Right cardiac atrium (tissue), 5 donors: ENCODE data around the gene IRS2. TPM values are rescaled to one million over a fixed set of nuclear protein-coding genes. Genes with fewer than 3 reads are reported as not detected.

ENCODE experiments used
- ATAC-seq, 2 donors: fragments of 200-7000 bp; cut with Tn5 transposase; one replicate each; pipeline versions ENCODE4 v1.8.0 to v1.9.1; 2020; ENCODE audit warnings: moderate library complexity in 2 of 2, mild to moderate bottlenecking in 1 of 2
- DNase-seq, 3 donors: peaks; one replicate each; pipeline ENCODE4 v3.0.0-alpha.2; 2020
- H3K27ac ChIP-seq: one replicate; pipeline ENCODE4 v1.5.1; 2013; ENCODE audit warnings: mild to moderate bottlenecking, low read length, control low read depth, moderate library complexity
- H3K27me3 ChIP-seq: one replicate; pipeline ENCODE4 v1.6.1; 2013; ENCODE audit not compliant: control insufficient read depth, insufficient read depth
- H3K4me1 ChIP-seq: one replicate; pipeline ENCODE4 v1.6.1; 2013; ENCODE audit warnings: low read length; ENCODE audit not compliant: control insufficient read depth, insufficient read depth
- H3K4me3 ChIP-seq: one replicate; pipeline ENCODE4 v1.5.1; 2013; ENCODE audit warnings: low read length, control low read depth
- H3K9me3 ChIP-seq: one replicate; pipeline ENCODE4 v1.6.1; 2013; ENCODE audit warnings: low read length; ENCODE audit not compliant: control insufficient read depth
- WGBS: extraction: QIAGEN DNeasy Blood & Tissue Kit; methylation state at CpG from one replicate; pipeline ENCODE4 v1.1.7; 2013; 5-methylcytosine and 5-hydroxymethylcytosine counted together
- intact Hi-C, 4 donors: fragments of 100-400 bp; cut with DNase I; formaldehyde crosslinking; loops; one replicate each; pipeline versions ENCODE4 v1.11.0 to v1.14.0; 2022 to 2023
- polyA plus RNA-seq: library from polyadenylated mRNA; stranded (reverse); fragments of 200-250 nt; gene quantifications from one replicate; pipeline ENCODE4 v1.2.3, GENCODE V29; 2013
- total RNA-seq, 4 donors: library from RNA; stranded (reverse); fragmentation: NEBNext Ultra II Directional; extraction: Animal tissue kit (Norgen Biotek cat#: 25700); gene quantifications; one replicate each; pipeline ENCODE4 v1.2.1, GENCODE V29; 2021
- donor health status: healthy with polysubstance abuse.
- donor health status: DM: no; HTN: yes; CAD: no.
- donor health status: DM: no; HTN: no; CAD: no.
- donor health status: DM: no; HTN: yes; CAD: no; lungs with severe emphysema.
- donor health status: DM: yes; HTN: yes; CAD: no.

IRS2 gene
- total and polyA plus RNA-seq, 5 donors = 7.4 to 28.4 (median 14.6) TPM

- ATAC-seq = no peak
- under 1% methylated on average over 87 of the region's 88 CpGs for WGBS
Measured at GRCh38 chr13:109785892-109786450, 412 bp downstream of the IRS2 start.

GRCh38 chr13:109785141-109785891, 1.1 kb downstream of the IRS2 start:
- DNase-seq = peak; percentile 50 to 82 (median 74)
- Histone ChIP-seq H3K27ac (peak overlapping the region; percentile 63), H3K27me3 (no peaks in the 10 kb centered on the region), H3K4me3 (peak overlapping the region; percentile 95), H3K9me3 (no peaks in the 10 kb centered on the region), H3K4me1 (peaks cover 5% of the 10 kb centered on the region)
- WGBS = 2% methylated on average over 98 of the region's 98 CpGs
- intact Hi-C loops = loop anchor here (5.0 to 10.0 kb wide), 6 partner anchors 82 to 821 kb away; no protein-coding TSS in a partner anchor
- no peak for ATAC-seq

More at GRCh38 chr13:109785892-109786450, 412 bp downstream of the IRS2 start:
- H3K27ac ChIP-seq = peak overlapping the region; percentile 81
- H3K9me3 ChIP-seq = no peaks in the 10 kb centered on the region
- peak in 1 of 3 donors; percentile 69 for DNase-seq
- peak overlapping the region; percentile 95 for H3K4me3 ChIP-seq
- intact Hi-C loops = loop anchor here (5.0 to 10.0 kb wide), 6 partner anchors 81 to 821 kb away; no protein-coding TSS in a partner anchor
- H3K27me3 ChIP-seq = no peaks in the 10 kb centered on the region
- H3K4me1 ChIP-seq = peaks cover 5% of the 10 kb centered on the region

GRCh38 chr13:109784590-109785140, 1.7 kb downstream of the IRS2 start:
- WGBS = 2% methylated on average over 83 of the region's 83 CpGs
- H3K4me3 ChIP-seq = peak overlapping the region; percentile 95
- intact Hi-C loops = loop anchor here (5.0 to 10.0 kb wide), 6 partner anchors 83 to 820 kb away; no protein-coding TSS in a partner anchor

DNA sequence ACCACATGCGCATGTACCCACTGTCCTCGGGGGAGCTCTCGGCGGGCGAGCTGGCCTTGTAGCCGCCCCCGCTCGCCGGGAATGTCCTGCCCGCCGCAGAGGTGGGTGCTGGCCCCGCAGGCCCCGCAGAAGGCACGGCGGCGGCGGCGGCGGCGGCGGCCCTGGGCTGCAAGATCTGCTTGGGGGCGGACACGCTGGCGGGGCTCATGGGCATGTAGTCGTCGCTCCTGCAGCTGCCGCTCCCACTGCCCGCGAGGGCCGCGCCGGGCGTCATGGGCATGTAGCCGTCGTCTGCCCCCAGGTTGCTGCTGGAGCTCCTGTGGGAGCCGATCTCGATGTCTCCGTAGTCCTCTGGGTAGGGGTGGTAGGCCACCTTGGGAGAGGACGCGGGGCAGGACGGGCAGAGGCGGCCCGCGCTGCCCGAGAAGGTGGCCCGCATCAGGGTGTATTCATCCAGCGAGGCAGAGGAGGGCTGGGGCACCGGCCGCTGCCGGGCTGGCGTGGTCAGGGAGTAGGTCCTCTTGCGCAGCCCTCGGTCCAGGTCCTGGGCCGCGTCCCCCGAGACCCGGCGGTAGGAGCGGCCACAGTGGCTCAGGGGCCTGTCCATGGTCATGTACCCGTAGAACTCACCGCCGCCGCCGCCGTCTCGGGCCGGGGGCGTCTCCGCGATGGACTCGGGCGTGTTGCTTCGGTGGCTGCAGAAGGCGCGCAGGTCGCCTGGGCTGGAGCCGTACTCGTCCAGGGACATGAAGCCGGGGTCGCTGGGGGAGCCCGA, 2.4 kb downstream of the IRS2 start:
- 64% methylated on average over 81 of the region's 81 CpGs for WGBS
- Histone ChIP-seq H3K27me3 (no peaks in the 10 kb centered on the region), H3K27ac (no peak overlapping the region), H3K4me1 (peaks cover 8% of the 10 kb centered on the region), H3K4me3 (peak overlapping the region; percentile 95), H3K9me3 (no peaks in the 10 kb centered on the region)
- intact Hi-C loops = loop anchor here (10.0 kb wide), 4 partner anchors 169 to 819 kb away; no protein-coding TSS in a partner anchor
- DNase-seq (peak; percentile 34 to 73 (median 67)), ATAC-seq (no peak)

More at GRCh38 chr13:109784590-109785140, 1.7 kb downstream of the IRS2 start:
- DNase-seq (peak; percentile 84 to 94 (median 94)), ATAC-seq (peak; percentile 50 to 52)
- no peaks in the 10 kb centered on the region for H3K27me3 ChIP-seq
- no peaks in the 10 kb centered on the region for H3K9me3 ChIP-seq
- H3K4me1 ChIP-seq = peaks cover 5% of the 10 kb centered on the region
- peak overlapping the region; percentile 63 for H3K27ac ChIP-seq

GRCh38 chr13:109783447-109783814, 3.0 kb downstream of the IRS2 start:
- Histone ChIP-seq H3K9me3 (no peaks in the 10 kb centered on the region), H3K27ac (no peak overlapping the region), H3K4me3 (no peak overlapping the region), H3K4me1 (peaks cover 9% of the 10 kb centered on the region), H3K27me3 (no peaks in the 10 kb centered on the region)
- DNase-seq (peak; percentile 29 to 64 (median 64)), ATAC-seq (no peak)
- 94% methylated on average over 29 of the region's 29 CpGs for WGBS
- intact Hi-C loops = loop anchor here (10.0 kb wide), 4 partner anchors 169 to 819 kb away; no protein-coding TSS in a partner anchor

DNA sequence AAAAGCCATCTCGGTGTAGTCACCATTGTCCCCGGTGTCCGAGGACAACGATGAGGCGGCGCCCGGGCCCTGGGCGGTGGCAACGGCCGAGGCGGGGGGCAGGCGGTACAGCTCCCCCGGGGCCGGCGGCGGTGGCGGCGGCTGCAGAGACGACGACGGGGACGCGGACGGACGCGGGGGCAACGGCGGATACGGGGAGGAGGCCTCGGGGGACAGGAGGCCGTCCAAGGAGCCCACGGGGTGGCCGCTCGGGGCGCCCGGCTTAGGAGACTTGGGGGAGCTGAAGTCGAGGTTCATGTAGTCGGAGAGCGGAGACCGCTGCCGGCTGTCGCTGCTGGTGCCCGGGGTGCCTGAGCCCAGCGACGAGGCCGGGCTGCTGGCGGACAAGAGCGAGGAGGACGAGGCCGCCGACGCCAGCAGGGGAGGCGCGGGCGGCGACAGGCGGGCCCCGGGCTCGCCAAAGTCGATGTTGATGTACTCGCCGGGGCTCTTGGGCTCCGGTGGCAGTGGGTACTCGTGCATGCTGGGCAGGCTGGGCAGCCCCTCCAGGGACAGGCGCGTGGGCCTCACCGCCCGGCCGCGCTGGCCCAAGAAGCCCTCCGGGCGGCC, 3.5 kb downstream of the IRS2 start:
- Histone ChIP-seq H3K9me3 (no peaks in the 10 kb centered on the region), H3K27me3 (no peaks in the 10 kb centered on the region), H3K4me1 (peaks cover 9% of the 10 kb centered on the region), H3K4me3 (no peak overlapping the region), H3K27ac (no peak overlapping the region)
- intact Hi-C loops = loop anchor here (10.0 kb wide), 4 partner anchors 168 to 818 kb away; no protein-coding TSS in a partner anchor
- ATAC-seq = no peak
- 98% methylated on average over 72 of the region's 72 CpGs for WGBS
- peak in 2 of 3 donors; percentile 62 to 74 for DNase-seq

DNA sequence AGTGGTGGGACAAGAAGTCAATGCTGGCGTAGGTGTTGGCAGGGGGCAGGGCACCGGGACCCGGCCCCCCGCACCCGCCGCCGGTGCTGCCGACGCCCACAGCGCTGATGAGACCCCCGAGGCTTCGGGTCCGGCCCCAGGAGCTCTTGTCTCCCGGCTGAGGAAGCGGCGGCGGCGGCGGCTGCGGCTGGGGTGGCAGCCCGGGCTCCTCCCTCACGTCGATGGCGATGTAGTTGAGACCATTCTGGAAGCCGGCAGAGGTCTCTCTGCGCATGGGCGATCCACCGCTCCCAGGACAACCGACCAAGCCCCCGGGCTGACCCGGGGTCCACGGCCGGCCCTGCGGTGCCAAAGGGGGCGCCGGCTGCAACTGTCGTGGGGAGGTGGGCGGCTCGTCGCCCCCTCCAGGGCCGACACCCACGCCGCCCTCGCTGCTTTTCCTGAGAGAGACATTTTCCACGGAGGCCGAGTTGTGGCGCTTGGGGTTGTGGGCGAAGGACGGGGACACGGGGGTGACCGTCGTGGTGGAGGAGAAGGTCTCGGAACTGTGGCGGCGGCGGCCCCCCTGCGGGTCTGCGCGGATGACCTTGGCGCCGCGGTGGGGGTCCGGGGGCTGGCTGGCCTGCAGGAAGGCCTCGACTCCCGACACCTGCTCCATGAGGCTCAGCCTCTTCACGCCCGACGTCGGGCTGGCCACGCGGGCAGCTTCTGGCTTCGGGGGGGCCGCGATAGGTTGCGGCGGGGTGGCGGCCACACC, 4.1 kb downstream of the IRS2 start:
- Histone ChIP-seq H3K9me3 (no peaks in the 10 kb centered on the region), H3K27ac (no peak overlapping the region), H3K27me3 (no peaks in the 10 kb centered on the region), H3K4me1 (peaks cover 9% of the 10 kb centered on the region), H3K4me3 (peak overlapping the region; percentile 52)
- ATAC-seq = no peak
- intact Hi-C loops = loop anchor here (10.0 kb wide), 4 partner anchors 167 to 817 kb away; no protein-coding TSS in a partner anchor
- DNase-seq = peak in 2 of 3 donors; percentile 56 to 68
- 97% methylated on average over 77 of the region's 77 CpGs for WGBS

GRCh38 chr13:109781384-109782065, 4.9 kb downstream of the IRS2 start:
- DNase-seq = peak; percentile 31 to 68 (median 60)
- H3K27me3 ChIP-seq = no peaks in the 10 kb centered on the region
- H3K4me3 ChIP-seq = peak overlapping the region; percentile 52
- no peak for ATAC-seq
- no peak overlapping the region for H3K27ac ChIP-seq
- 70% methylated on average over 28 of the region's 28 CpGs for WGBS
- no peaks in the 10 kb centered on the region for H3K9me3 ChIP-seq
- peaks cover 9% of the 10 kb centered on the region for H3K4me1 ChIP-seq
- intact Hi-C loops = loop anchor here (10.0 kb wide), 4 partner anchors 167 to 817 kb away; no protein-coding TSS in a partner anchor

- H3K27ac ChIP-seq = no peak overlapping the region
- peak in 1 of 3 donors; percentile 48 for DNase-seq
- H3K27me3 ChIP-seq = no peaks in the 10 kb centered on the region
- H3K4me1 ChIP-seq = peaks cover 9% of the 10 kb centered on the region
- no peak for ATAC-seq
- 63% methylated on average over 11 of the region's 11 CpGs for WGBS
- intact Hi-C loops = loop anchor here (10.0 kb wide), 4 partner anchors 166 to 816 kb away; no protein-coding TSS in a partner anchor
- no peaks in the 10 kb centered on the region for H3K9me3 ChIP-seq
- H3K4me3 ChIP-seq = peak overlapping the region; percentile 52
Measured at GRCh38 chr13:109780845-109781383, 5.5 kb downstream of the IRS2 start.
